Liver (tissue), 9 donors: Measurements from ENCODE around the gene MYOZ2. TPM values are rescaled to one million over a fixed set of nuclear protein-coding genes. Genes with fewer than 3 reads are reported as not detected.

Source experiments
- DNase-seq: peaks from one replicate; pipeline ENCODE4 v3.0.0-alpha.2; 2017; ENCODE audit warnings: low spot score
- H3K27ac ChIP-seq, 2 donors: one replicate each; pipeline ENCODE4 v1.7.0; 2013; ENCODE audit warnings: inconsistent platforms in 2 of 2, low read length in 2 of 2, control low read depth in 1 of 2, low read depth in 1 of 2, mild to moderate bottlenecking in 1 of 2
- H3K27me3 ChIP-seq, 4 donors: one replicate each; pipeline versions ENCODE4 v1.6.1 to v1.7.0; 2013; ENCODE audit warnings: low read length in 3 of 4, inconsistent platforms in 1 of 4, mild to moderate bottlenecking in 1 of 4, moderate library complexity in 1 of 4; ENCODE audit not compliant: control insufficient read depth in 4 of 4, insufficient read depth in 4 of 4
- H3K36me3 ChIP-seq, 4 donors: one replicate each; pipeline versions ENCODE4 v1.6.1 to v1.7.0; 2013; ENCODE audit warnings: low read length in 3 of 4, mild to moderate bottlenecking in 3 of 4, low read depth in 1 of 4, moderate library complexity in 1 of 4; ENCODE audit not compliant: control insufficient read depth in 4 of 4, insufficient read depth in 3 of 4
- H3K4me1 ChIP-seq, 4 donors: one replicate each; pipeline versions ENCODE4 v1.6.1 to v1.7.0; 2013; ENCODE audit warnings: low read length in 3 of 4, mild to moderate bottlenecking in 3 of 4, moderate library complexity in 1 of 4; ENCODE audit not compliant: control insufficient read depth in 4 of 4, insufficient read depth in 4 of 4
- H3K4me3 ChIP-seq, 3 donors: one replicate each; pipeline versions ENCODE4 v1.6.1 to v1.7.0; 2013; ENCODE audit warnings: low read length in 3 of 3, control low read depth in 1 of 3, low read depth in 1 of 3, mild to moderate bottlenecking in 1 of 3
- H3K9ac ChIP-seq, 2 donors: one replicate each; pipeline ENCODE4 v1.7.0; 2013; ENCODE audit warnings: low read length in 2 of 2, mild to moderate bottlenecking in 2 of 2, moderate library complexity in 2 of 2, control low read depth in 1 of 2, low read depth in 1 of 2
- H3K9me3 ChIP-seq, 4 donors: one replicate each; pipeline versions ENCODE4 v1.6.1 to v1.7.0; 2013; ENCODE audit warnings: low read length in 3 of 4; ENCODE audit not compliant: control insufficient read depth in 4 of 4
- ATF3 ChIP-seq: IDR thresholded peaks from 2 replicates; pipeline ENCODE4 v1.6.1; 2016; ENCODE audit warnings: antibody characterized with exemption
- CTCF ChIP-seq: fragments of 150-350 bp; IDR thresholded peaks from 2 replicates; pipeline ENCODE4 v1.5.1; 2017; ENCODE audit warnings: improper control_type of control experiment, low read depth, low read length; ENCODE audit not compliant: missing input control
- EGR1 ChIP-seq, 2 donors: IDR thresholded peaks; 2 replicates each; pipeline ENCODE4 v1.6.1; 2016 to 2018; ENCODE audit warnings: antibody characterized with exemption in 2 of 2, low read depth in 2 of 2
- FOXA1 ChIP-seq: IDR thresholded peaks from 2 replicates; pipeline ENCODE4 v1.6.1; 2016; ENCODE audit warnings: antibody characterized with exemption
- FOXA2 ChIP-seq: IDR thresholded peaks from 2 replicates; pipeline ENCODE4 v1.6.1; 2016; ENCODE audit warnings: antibody characterized with exemption
- GABPA ChIP-seq, 2 donors: IDR thresholded peaks in 1 of 2; conservative IDR thresholded peaks in 1 of 2; 2 replicates each; pipeline ENCODE4 v1.6.1; 2016; ENCODE audit warnings: antibody characterized with exemption in 2 of 2, mild to moderate bottlenecking in 1 of 2, moderate library complexity in 1 of 2
- HNF4A ChIP-seq, 2 donors: conservative IDR thresholded peaks; 2 replicates each; pipeline ENCODE4 v1.6.1; 2016; ENCODE audit warnings: antibody characterized with exemption in 2 of 2, mild to moderate bottlenecking in 2 of 2
- HNF4G ChIP-seq: IDR thresholded peaks from 2 replicates; pipeline ENCODE4 v1.6.1; 2016; ENCODE audit warnings: antibody characterized with exemption
- JUND ChIP-seq, 2 donors: IDR thresholded peaks; 2 replicates each; pipeline ENCODE4 v1.6.1; 2016; ENCODE audit warnings: antibody characterized with exemption in 2 of 2
- MAX ChIP-seq: IDR thresholded peaks from 2 replicates; pipeline ENCODE4 v1.6.1; 2016; ENCODE audit warnings: antibody characterized with exemption
- NR2F2 ChIP-seq: IDR thresholded peaks from 2 replicates; pipeline ENCODE4 v1.6.1; 2016; ENCODE audit warnings: antibody characterized with exemption
- RAD21 ChIP-seq, 2 donors: IDR thresholded peaks; 2 replicates each; pipeline ENCODE4 v1.6.1; 2016; ENCODE audit warnings: antibody characterized with exemption in 2 of 2, mild to moderate bottlenecking in 2 of 2
- REST ChIP-seq: IDR thresholded peaks from 2 replicates; pipeline ENCODE4 v1.6.1; 2016; ENCODE audit warnings: antibody characterized with exemption, mild to moderate bottlenecking
- RXRA ChIP-seq, 2 donors: IDR thresholded peaks; 2 replicates each; pipeline ENCODE4 v1.6.1; 2017 to 2018; ENCODE audit warnings: antibody characterized with exemption in 2 of 2, mild to moderate bottlenecking in 1 of 2
- SP1 ChIP-seq: IDR thresholded peaks from 2 replicates; pipeline ENCODE4 v1.6.1; 2018; ENCODE audit warnings: antibody characterized with exemption, mild to moderate bottlenecking
- TAF1 ChIP-seq: conservative IDR thresholded peaks from 2 replicates; pipeline ENCODE4 v1.6.1; 2016; ENCODE audit warnings: antibody characterized with exemption, mild to moderate bottlenecking
- YY1 ChIP-seq: IDR thresholded peaks from 2 replicates; pipeline ENCODE4 v1.6.1; 2016; ENCODE audit warnings: antibody characterized with exemption, mild to moderate bottlenecking
- ZBTB33 ChIP-seq: IDR thresholded peaks from 2 replicates; pipeline ENCODE4 v1.6.1; 2016; ENCODE audit warnings: antibody characterized with exemption
- WGBS: extraction: QIAGEN DNeasy Blood & Tissue Kit; methylation state at CpG from one replicate; pipeline ENCODE4 v1.1.7; 2013; 5-methylcytosine and 5-hydroxymethylcytosine counted together
- polyA plus RNA-seq, 2 donors: library from polyadenylated mRNA; stranded (reverse) in 1 of 2; unstranded in 1 of 2; fragments of 200-250 nt in 1 of 2; fragments of >200 nt in 1 of 2; fragmentation: Nextera tagmentation in 1 of 2; extraction: Ambion mirVana in 1 of 2; gene quantifications; one replicate each; pipeline versions ENCODE4 v1.2.1 to v1.2.3, GENCODE V29; 2013 to 2015
- total RNA-seq, 2 donors: library from RNA; depleted of rRNA; stranded (reverse); fragments of >200 nt; gene quantifications; one replicate each; pipeline ENCODE4 v1.2.3, GENCODE V29; 2014
- donor health status: healthy.
- donor health status: healthy.
- donor health status: healthy.
- donor health status: healthy.
- donor health status: healthy.

MYOZ2 gene
- total and polyA plus RNA-seq, 4 donors = 0.03 to 0.08 TPM; not detected in 2

- H3K4me1 ChIP-seq = peaks cover 0 to 11% (median 6%) of the 10 kb centered on the region in 4 donors
- H3K9ac ChIP-seq = no peak overlapping the region
- no peaks in the 10 kb centered on the region for H3K27me3 ChIP-seq
- no peaks in the 10 kb centered on the region for H3K36me3 ChIP-seq
- WGBS = 96% methylated on average over 1 of the region's 1 CpG
- H3K9me3 ChIP-seq = no peaks in the 10 kb centered on the region
- no peak for TF ChIP-seq RAD21 (IDR thresholded peaks at IDR 0.05)
- no peak for TF ChIP-seq RXRA (IDR thresholded peaks at IDR 0.05)
- TF ChIP-seq HNF4A (conservative IDR thresholded peaks at IDR 0.05) = no peak
- no peak for TF ChIP-seq JUND (IDR thresholded peaks at IDR 0.05)
- no peak for TF ChIP-seq GABPA (IDR thresholded peaks at IDR 0.05 in 1 of 2, conservative IDR thresholded peaks at IDR 0.05 in 1 of 2)
- no peak for TF ChIP-seq SP1
- TF ChIP-seq YY1 = no peak
- no peak for TF ChIP-seq TAF1
- TF ChIP-seq NR2F2 = no peak
- no peak for TF ChIP-seq MAX
- no peak for TF ChIP-seq CTCF
- no peak for TF ChIP-seq ATF3
- TF ChIP-seq FOXA2 = no peak
- TF ChIP-seq ZBTB33 = no peak
- no peak for TF ChIP-seq HNF4G
- no peak for TF ChIP-seq FOXA1
- H3K4me3 ChIP-seq = no peak overlapping the region
- no peak for DNase-seq
- H3K27ac ChIP-seq = no peak overlapping the region
Measured at GRCh38 chr4:119209586-119209985, 74.0 kb downstream of the MYOZ2 start.

GRCh38 chr4:119210775-119211174, 75.1 kb downstream of the MYOZ2 start:
- Histone ChIP-seq H3K9ac (no peak overlapping the region), H3K27me3 (no peaks in the 10 kb centered on the region), H3K36me3 (no peaks in the 10 kb centered on the region), H3K4me3 (no peak overlapping the region), H3K4me1 (peaks cover 0 to 11% (median 8%) of the 10 kb centered on the region in 4 donors), H3K27ac (no peak overlapping the region), H3K9me3 (no peaks in the 10 kb centered on the region)
- no peak for DNase-seq
- WGBS = 90% methylated on average over 4 of the region's 4 CpGs
- no peak for TF ChIP-seq MAX
- no peak for TF ChIP-seq HNF4G
- TF ChIP-seq RXRA (IDR thresholded peaks at IDR 0.05) = no peak
- TF ChIP-seq RAD21 (IDR thresholded peaks at IDR 0.05) = no peak
- no peak for TF ChIP-seq ATF3
- no peak for TF ChIP-seq EGR1 (IDR thresholded peaks at IDR 0.05; ENCODE audit: low read depth in 2 of 2)
- TF ChIP-seq GABPA (IDR thresholded peaks at IDR 0.05 in 1 of 2, conservative IDR thresholded peaks at IDR 0.05 in 1 of 2) = no peak
- no peak for TF ChIP-seq ZBTB33
- TF ChIP-seq REST = no peak
- no peak for TF ChIP-seq SP1
- no peak for TF ChIP-seq NR2F2
- no peak for TF ChIP-seq TAF1
- no peak for TF ChIP-seq CTCF
- no peak for TF ChIP-seq FOXA2
- no peak for TF ChIP-seq JUND (IDR thresholded peaks at IDR 0.05)
- no peak for TF ChIP-seq FOXA1
- TF ChIP-seq HNF4A (conservative IDR thresholded peaks at IDR 0.05) = no peak
